ENCODE data around the gene LCMT2.

LCMT2 gene

DNA sequence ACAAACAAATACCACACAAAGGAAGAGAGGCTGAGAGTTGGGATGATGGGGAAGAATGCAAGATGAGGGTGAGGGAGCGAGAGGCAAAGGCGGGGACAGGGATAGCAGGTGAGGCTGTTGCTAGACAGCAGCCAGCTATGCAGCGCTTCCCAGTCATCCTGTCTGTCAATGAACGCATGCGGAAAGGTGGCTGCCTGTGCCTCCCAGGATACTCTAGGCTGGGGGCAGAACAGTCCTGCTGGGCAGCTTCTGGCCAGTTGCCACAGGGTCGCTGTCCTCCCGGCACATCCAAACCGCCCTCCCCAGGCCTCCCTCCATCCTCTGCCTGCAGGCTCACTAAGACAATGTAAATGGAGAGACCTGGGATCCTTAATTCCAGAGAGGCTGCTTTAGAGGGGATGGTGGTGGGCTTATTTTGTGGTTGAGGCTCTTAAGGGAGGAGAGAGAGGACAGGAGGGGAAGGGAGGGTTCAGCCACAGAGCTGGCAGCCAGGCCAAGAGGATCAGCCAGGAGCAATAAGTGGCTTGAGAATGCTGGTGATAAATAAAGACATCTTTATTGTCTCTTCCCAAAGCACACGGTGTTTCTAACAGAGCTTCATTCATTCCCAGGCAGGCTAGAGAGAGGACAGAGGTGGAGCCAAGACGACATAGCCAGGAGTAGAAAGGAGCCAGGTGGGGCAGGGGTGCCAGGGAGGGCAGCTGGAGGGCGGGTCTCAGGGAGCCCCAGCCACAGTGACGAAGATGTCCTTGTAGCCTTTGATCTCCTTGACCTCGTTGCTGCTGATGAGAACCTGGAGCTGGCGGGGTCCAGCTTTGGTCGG, 54.4 kb downstream of the LCMT2 start:
- peak in 3 of 14 donors; percentile 4 to 28 (median 11) for DNase-seq

DNA sequence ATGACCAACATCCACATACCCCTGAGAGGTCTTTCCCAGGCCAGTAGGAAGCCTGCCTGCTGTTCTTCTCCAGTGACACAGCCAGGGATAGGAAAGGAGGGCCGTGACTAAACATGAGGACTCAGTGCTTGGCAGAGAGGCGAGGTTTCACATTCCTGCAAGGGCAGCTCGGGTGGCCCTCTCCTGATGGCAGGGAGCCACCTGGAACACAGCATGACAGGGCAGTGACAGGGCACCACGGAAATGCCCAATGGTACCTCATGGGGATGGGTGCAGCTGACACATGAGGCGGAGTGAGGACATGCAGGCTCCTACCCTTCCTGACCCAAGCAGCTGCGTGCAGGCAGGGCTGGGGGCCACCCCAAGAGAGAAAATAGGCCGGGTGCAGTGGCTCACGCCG, 56.2 kb downstream of the LCMT2 start:
- peak in 3 of 14 donors; percentile 8 to 55 (median 17) for DNase-seq
